SK-N-SH (cell line): ENCODE measurements around the gene ERC2.

Experiments
- CTCF ChIP-seq: fragments of 200-600 bp; sonication (generic); IDR thresholded peaks from 2 replicates; pipeline ENCODE4 v1.6.1; 2017; ENCODE audit warnings: antibody characterized with exemption, mild to moderate bottlenecking, moderate library complexity
- EZH2phosphoT487 ChIP-seq: fragments of 200-600 bp; sonication (generic); IDR thresholded peaks from 2 replicates; pipeline ENCODE4 v1.6.1; 2017; ENCODE audit warnings: low read depth, mixed run types, mild to moderate bottlenecking, antibody characterized with exemption, moderate library complexity, borderline replicate concordance
- FOSL2 ChIP-seq: IDR thresholded peaks from 2 replicates; pipeline ENCODE4 v1.4.0; 2012; ENCODE audit warnings: low read depth, mild to moderate bottlenecking, moderate library complexity, borderline replicate concordance
- FOXM1 ChIP-seq: IDR thresholded peaks from 2 replicates; pipeline ENCODE4 v1.4.0; 2012; ENCODE audit warnings: low read depth, mild to moderate bottlenecking
- GATA2 ChIP-seq: sonication (generic); formaldehyde crosslinking; IDR thresholded peaks from 2 replicates; pipeline ENCODE4 v1.5.0; 2020; ENCODE audit warnings: mild to moderate bottlenecking, missing genetic modification reagents
- RAD21 ChIP-seq: IDR thresholded peaks from 2 replicates; pipeline ENCODE4 v1.6.1; 2012; ENCODE audit warnings: mild to moderate bottlenecking, low read length
- SMC3 ChIP-seq: IDR thresholded peaks from 2 replicates; pipeline ENCODE4 v1.6.1; 2012; ENCODE audit warnings: low read depth, low read length, improper control_type of control experiment
- TCF12 ChIP-seq: IDR thresholded peaks from 2 replicates; pipeline ENCODE4 v1.4.0; 2012
- TEAD4 ChIP-seq: IDR thresholded peaks from 2 replicates; pipeline ENCODE4 v1.4.0; 2012; ENCODE audit warnings: mild to moderate bottlenecking, borderline replicate concordance; ENCODE audit not compliant: insufficient read depth
- YY1 ChIP-seq: IDR thresholded peaks from 2 replicates; pipeline ENCODE4 v1.4.0; 2012; ENCODE audit warnings: low read depth, mild to moderate bottlenecking

- TF ChIP-seq RAD21, result no peak
- no peak for TF ChIP-seq FOSL2
- TF ChIP-seq YY1, result no peak
- no peak for TF ChIP-seq GATA2
- TF ChIP-seq FOXM1, result no peak
- TF ChIP-seq SMC3, result no peak
- no peak for TF ChIP-seq CTCF
- TF ChIP-seq EZH2phosphoT487, result no peak
- no peak for TF ChIP-seq TCF12
- TF ChIP-seq TEAD4, result no peak
Measured at GRCh38 chr3:56491566-56491965, 23.3 kb upstream of the ERC2 start.
